ENCODE measurements around the gene HMOX1. TPM values are rescaled to one million over a fixed set of nuclear protein-coding genes. Genes with fewer than 3 reads are reported as not detected.

HMOX1 gene
- total and polyA plus RNA-seq, 2 donors (not counting 3 experiments of a cell fraction or from before 2014, with no cell fraction given): 41.1 to 69.1 TPM

DNA sequence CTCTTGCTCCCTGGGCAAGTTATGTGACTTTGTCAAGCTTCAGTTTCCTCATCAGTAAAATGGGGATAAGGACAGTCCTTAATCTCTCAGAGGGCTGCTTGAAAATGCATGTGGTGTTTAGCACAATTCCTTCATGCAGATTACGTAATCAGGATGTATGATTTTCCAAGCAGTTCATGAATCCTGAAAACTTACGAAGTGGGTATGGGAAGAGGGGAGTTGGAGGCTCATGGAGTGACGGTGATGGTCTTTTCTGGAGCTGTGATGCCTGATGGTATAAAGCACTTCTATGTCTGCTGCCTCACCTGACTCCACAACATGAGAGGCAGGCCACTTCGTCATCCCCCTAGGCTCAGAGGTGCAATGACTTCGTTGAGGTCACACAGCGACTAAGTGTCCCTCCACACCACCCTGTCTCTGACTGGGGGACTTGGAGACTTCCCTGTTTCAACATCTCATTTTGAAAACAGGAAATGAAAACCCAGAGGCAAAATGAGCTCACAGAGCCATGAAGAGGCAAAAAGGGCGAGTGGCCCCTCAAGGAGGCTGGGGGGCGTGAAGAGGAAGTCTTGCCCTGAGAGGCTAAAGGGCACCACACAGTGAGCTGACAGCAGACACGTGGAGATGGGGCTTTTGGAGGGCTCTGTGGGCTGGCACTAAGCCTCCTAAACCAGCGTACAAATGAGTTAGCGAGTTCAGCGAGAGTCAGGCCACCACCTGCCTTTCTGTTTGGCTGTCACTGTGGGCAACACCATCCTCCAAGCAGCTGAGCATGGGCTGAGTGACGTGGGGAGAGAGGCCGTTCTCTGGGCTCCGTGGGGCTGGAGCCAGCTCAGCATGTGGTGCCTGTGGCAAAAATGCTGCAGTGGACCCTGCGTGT is 29.1 kb downstream of the HMOX1 start:
- no peak for FAIRE-seq

DNA sequence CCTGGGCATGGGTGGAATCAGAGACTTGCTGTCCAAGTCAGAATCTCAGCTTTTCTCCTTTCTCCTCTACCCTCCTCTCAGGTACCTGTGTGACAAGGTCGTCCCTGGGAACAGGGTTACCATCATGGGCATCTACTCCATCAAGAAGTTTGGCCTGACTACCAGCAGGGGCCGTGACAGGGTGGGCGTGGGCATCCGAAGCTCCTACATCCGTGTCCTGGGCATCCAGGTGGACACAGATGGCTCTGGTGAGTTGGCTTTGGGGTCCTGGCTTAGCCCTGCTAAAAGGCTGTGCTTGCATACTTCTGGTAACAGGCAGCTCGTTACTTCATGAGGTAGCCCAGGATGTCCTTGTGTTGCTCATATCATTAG is 29.8 kb downstream of the HMOX1 start:
- Histone ChIP-seq H2AFZ (ENCODE audit: low read depth, low read length) (no peak overlapping the region), H4K20me1 (replicated peaks; ENCODE audit: control insufficient read depth, extremely low read depth, insufficient read depth, low read length) (no peaks in the 10 kb centered on the region), H3K4me2 (ENCODE audit: insufficient read depth, low read length) (no peak overlapping the region), H3K4me3 (replicated peaks in 1 of 3; ENCODE audit: insufficient read depth in 1 of 3, low read depth in 1 of 3, low read length in 3 of 3) (no peak overlapping the region), H3K27ac (ENCODE audit: insufficient read depth, low read depth, low read length) (no peak overlapping the region), H3K9ac (replicated peaks; ENCODE audit: extremely low read depth, insufficient read depth, low read length) (no peak overlapping the region), H3K36me3 (ENCODE audit: control insufficient read depth in 2 of 2, extremely low read depth in 1 of 2, insufficient read depth in 2 of 2, low read length in 2 of 2) (peaks cover 6 to 10% of the 10 kb centered on the region in 2 experiments), H3K4me1 (ENCODE audit: control insufficient read depth, extremely low read depth, insufficient read depth, low read length) (no peaks in the 10 kb centered on the region), H3K9me3 (replicated peaks; ENCODE audit: control insufficient read depth, insufficient read depth, low read length) (no peaks in the 10 kb centered on the region), H3K27me3 (ENCODE audit: control insufficient read depth in 2 of 2, insufficient read depth in 2 of 2, low read length in 2 of 2) (no peaks in the 10 kb centered on the region), H3K79me2 (ENCODE audit: control insufficient read depth, insufficient read depth, low read length) (no peaks in the 10 kb centered on the region), H3K9me1 (replicated peaks; ENCODE audit: control insufficient read depth, extremely low read depth, insufficient read depth, low read length) (no peaks in the 10 kb centered on the region)
- ChIA-PET POLR2A (no interaction called here), CTCF (interaction anchor here (0.8 to 1.4 kb wide), 4 partner anchors 20 to 60 kb away, joined by 3 to 5 read pairs (median 3); no protein-coding TSS in a partner anchor)
- TF ChIP-seq, protein P1, sequence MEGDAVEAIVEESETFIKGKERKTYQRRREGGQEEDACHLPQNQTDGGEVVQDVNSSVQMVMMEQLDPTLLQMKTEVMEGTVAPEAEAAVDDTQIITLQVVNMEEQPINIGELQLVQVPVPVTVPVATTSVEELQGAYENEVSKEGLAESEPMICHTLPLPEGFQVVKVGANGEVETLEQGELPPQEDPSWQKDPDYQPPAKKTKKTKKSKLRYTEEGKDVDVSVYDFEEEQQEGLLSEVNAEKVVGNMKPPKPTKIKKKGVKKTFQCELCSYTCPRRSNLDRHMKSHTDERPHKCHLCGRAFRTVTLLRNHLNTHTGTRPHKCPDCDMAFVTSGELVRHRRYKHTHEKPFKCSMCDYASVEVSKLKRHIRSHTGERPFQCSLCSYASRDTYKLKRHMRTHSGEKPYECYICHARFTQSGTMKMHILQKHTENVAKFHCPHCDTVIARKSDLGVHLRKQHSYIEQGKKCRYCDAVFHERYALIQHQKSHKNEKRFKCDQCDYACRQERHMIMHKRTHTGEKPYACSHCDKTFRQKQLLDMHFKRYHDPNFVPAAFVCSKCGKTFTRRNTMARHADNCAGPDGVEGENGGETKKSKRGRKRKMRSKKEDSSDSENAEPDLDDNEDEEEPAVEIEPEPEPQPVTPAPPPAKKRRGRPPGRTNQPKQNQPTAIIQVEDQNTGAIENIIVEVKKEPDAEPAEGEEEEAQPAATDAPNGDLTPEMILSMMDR (IDR thresholded peaks at IDR 0.05; ENCODE audit: extremely low read depth in 1 of 2, insufficient read depth in 1 of 2, low read depth in 1 of 2, low read length in 2 of 2): no peak
- TF ChIP-seq POLR2A (IDR thresholded peaks at IDR 0.05; ENCODE audit: low read depth, low read length): no peak
- TF ChIP-seq JUN (IDR thresholded peaks at IDR 0.05; ENCODE audit: borderline replicate concordance, insufficient read depth, insufficient read length, low read depth): no peak
- no peak for TF ChIP-seq EZH2 (IDR thresholded peaks at IDR 0.05; ENCODE audit: borderline replicate concordance, low read depth, low read length, severe bottlenecking)
- no peak for TF ChIP-seq POLR2AphosphoS5 (IDR thresholded peaks at IDR 0.05; ENCODE audit: insufficient read depth, low read depth, low read length)
- TF ChIP-seq GATA2 (IDR thresholded peaks at IDR 0.05; ENCODE audit: insufficient read depth, insufficient read length, low read depth, low read length): no peak
- no peak for TF ChIP-seq FOS (IDR thresholded peaks at IDR 0.05; ENCODE audit: borderline replicate concordance, insufficient read depth, low read length)
- no peak for TF ChIP-seq MAX (IDR thresholded peaks at IDR 0.05; ENCODE audit: insufficient read depth, insufficient read length)
- no peak for TF ChIP-seq MYC (IDR thresholded peaks at IDR 0.05; ENCODE audit: low read depth, low read length)
- DNase-seq (ENCODE audit: low read depth, low spot score) (no peak), FAIRE-seq (no peak)
- intact Hi-C loops (cut with micrococcal nuclease): no loop called here
- dilution Hi-C loops (cut with MboI; ENCODE audit: extremely low pct_ligation_motif_present, low sequenced_read_pairs): no loop called here
- BruUV-seq (replicated peaks): no TSS peak

More for the DNA sequence above, 29.1 kb downstream of the HMOX1 start:
- Histone ChIP-seq H3K9me1 (replicated peaks; ENCODE audit: control insufficient read depth, extremely low read depth, insufficient read depth, low read length) (no peaks in the 10 kb centered on the region), H4K20me1 (replicated peaks; ENCODE audit: control insufficient read depth, extremely low read depth, insufficient read depth, low read length) (no peaks in the 10 kb centered on the region), H2AFZ (ENCODE audit: low read depth, low read length) (no peak overlapping the region), H3K9ac (replicated peaks; ENCODE audit: extremely low read depth, insufficient read depth, low read length) (no peak overlapping the region), H3K27ac (ENCODE audit: insufficient read depth, low read depth, low read length) (no peak overlapping the region), H3K27me3 (ENCODE audit: control insufficient read depth in 2 of 2, insufficient read depth in 2 of 2, low read length in 2 of 2) (no peaks in the 10 kb centered on the region), H3K79me2 (ENCODE audit: control insufficient read depth, insufficient read depth, low read length) (no peaks in the 10 kb centered on the region), H3K9me3 (replicated peaks; ENCODE audit: control insufficient read depth, insufficient read depth, low read length) (no peaks in the 10 kb centered on the region), H3K4me2 (ENCODE audit: insufficient read depth, low read length) (no peak overlapping the region), H3K4me3 (replicated peaks in 1 of 3; ENCODE audit: insufficient read depth in 1 of 3, low read depth in 1 of 3, low read length in 3 of 3) (no peak overlapping the region), H3K4me1 (ENCODE audit: control insufficient read depth, extremely low read depth, insufficient read depth, low read length) (no peaks in the 10 kb centered on the region), H3K36me3 (ENCODE audit: control insufficient read depth in 2 of 2, extremely low read depth in 1 of 2, insufficient read depth in 2 of 2, low read length in 2 of 2) (peaks cover 6 to 7% of the 10 kb centered on the region in 2 experiments)
- TF ChIP-seq POLR2A (IDR thresholded peaks at IDR 0.05; ENCODE audit: low read depth, low read length): no peak
- TF ChIP-seq GATA2 (IDR thresholded peaks at IDR 0.05; ENCODE audit: insufficient read depth, insufficient read length, low read depth, low read length): no peak
- TF ChIP-seq JUN (IDR thresholded peaks at IDR 0.05; ENCODE audit: borderline replicate concordance, insufficient read depth, insufficient read length, low read depth): no peak
- TF ChIP-seq POLR2AphosphoS5 (IDR thresholded peaks at IDR 0.05; ENCODE audit: insufficient read depth, low read depth, low read length): no peak
- no peak for TF ChIP-seq EZH2 (IDR thresholded peaks at IDR 0.05; ENCODE audit: borderline replicate concordance, low read depth, low read length, severe bottlenecking)
- no peak for DNase-seq (ENCODE audit: low read depth, low spot score)
- ChIA-PET CTCF (interaction anchor here (0.8 to 1.4 kb wide), 3 partner anchors 21 to 59 kb away, joined by 3 to 5 read pairs (median 3); no protein-coding TSS in a partner anchor), POLR2A (no interaction called here)
- BruUV-seq (replicated peaks): no TSS peak
- intact Hi-C loops (cut with micrococcal nuclease): no loop called here
- dilution Hi-C loops (cut with MboI; ENCODE audit: extremely low pct_ligation_motif_present, low sequenced_read_pairs): no loop called here

Data from endothelial cell of umbilical vein (primary cell).